HEK293T (cell line): ENCODE measurements around the gene UBXN4.

Experiments used
- BHLHE40 ChIP-seq: fragments of 450-650 bp; IDR thresholded peaks from 2 replicates; pipeline ENCODE4 v1.6.1; 2016; ENCODE audit warnings: mild to moderate bottlenecking, moderate library complexity, borderline replicate concordance
- FOXA1 ChIP-seq: fragments of 450-650 bp; IDR thresholded peaks from 2 replicates; pipeline ENCODE4 v1.6.1; 2016; ENCODE audit warnings: mild to moderate bottlenecking
- FOXK2 ChIP-seq: fragments of 450-650 bp; IDR thresholded peaks from 2 replicates; pipeline ENCODE4 v1.6.1; 2016; ENCODE audit warnings: mild to moderate bottlenecking
- FOXM1 ChIP-seq: fragments of 450-650 bp; IDR thresholded peaks from 2 replicates; pipeline ENCODE4 v1.6.1; 2017; ENCODE audit warnings: mild to moderate bottlenecking, borderline replicate concordance
- HDGF ChIP-seq: fragments of 450-650 bp; IDR thresholded peaks from 2 replicates; pipeline ENCODE4 v1.6.1; 2017; ENCODE audit warnings: antibody characterized with exemption, borderline replicate concordance
- L3MBTL2 ChIP-seq: fragments of 450-650 bp; conservative IDR thresholded peaks from 2 replicates; pipeline ENCODE4 v1.6.1; 2016; ENCODE audit warnings: mild to moderate bottlenecking
- LEF1 ChIP-seq: fragments of 450-650 bp; IDR thresholded peaks from 2 replicates; pipeline ENCODE4 v1.6.1; 2017; ENCODE audit warnings: mild to moderate bottlenecking, borderline replicate concordance
- NFRKB ChIP-seq: fragments of 450-650 bp; IDR thresholded peaks from 2 replicates; pipeline ENCODE4 v1.6.1; 2016; ENCODE audit warnings: mild to moderate bottlenecking, moderate library complexity
- SP1 ChIP-seq: fragments of 450-650 bp; IDR thresholded peaks from 2 replicates; pipeline ENCODE4 v1.6.1; 2017
- SUZ12 ChIP-seq: fragments of 450-650 bp; IDR thresholded peaks from 2 replicates; pipeline ENCODE4 v1.6.1; 2016; ENCODE audit warnings: mild to moderate bottlenecking
- ZNF384 ChIP-seq: fragments of 450-650 bp; IDR thresholded peaks from 2 replicates; pipeline ENCODE4 v1.6.1; 2016
- TF ChIP-seq, protein P1 (sequence below): fragments of 450-650 bp; IDR thresholded peaks from 2 replicates; pipeline ENCODE4 v1.6.1; 2016

DNA sequence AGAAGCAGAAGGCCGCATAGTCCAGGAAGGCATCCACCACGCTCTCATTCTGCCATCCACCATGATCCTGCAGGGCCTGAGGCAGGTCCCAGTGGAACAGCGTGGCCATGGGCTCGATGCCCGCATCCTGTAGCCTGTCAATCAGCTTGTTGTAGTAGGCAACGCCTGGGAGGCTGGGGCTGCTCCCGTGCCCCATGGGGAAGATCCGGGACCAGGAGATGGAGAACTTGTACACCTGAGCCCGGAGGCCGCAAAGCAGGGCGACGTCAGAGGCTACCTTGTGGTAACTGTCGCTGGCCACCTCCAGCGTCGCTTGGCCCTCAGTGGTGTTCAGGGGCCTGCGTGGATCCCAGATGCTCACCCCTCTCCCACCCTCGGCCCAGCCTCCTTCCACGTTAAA lies 75.8 kb downstream of the UBXN4 start:
- TF ChIP-seq, protein P1, sequence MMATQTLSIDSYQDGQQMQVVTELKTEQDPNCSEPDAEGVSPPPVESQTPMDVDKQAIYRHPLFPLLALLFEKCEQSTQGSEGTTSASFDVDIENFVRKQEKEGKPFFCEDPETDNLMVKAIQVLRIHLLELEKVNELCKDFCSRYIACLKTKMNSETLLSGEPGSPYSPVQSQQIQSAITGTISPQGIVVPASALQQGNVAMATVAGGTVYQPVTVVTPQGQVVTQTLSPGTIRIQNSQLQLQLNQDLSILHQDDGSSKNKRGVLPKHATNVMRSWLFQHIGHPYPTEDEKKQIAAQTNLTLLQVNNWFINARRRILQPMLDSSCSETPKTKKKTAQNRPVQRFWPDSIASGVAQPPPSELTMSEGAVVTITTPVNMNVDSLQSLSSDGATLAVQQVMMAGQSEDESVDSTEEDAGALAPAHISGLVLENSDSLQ, result no peak
- TF ChIP-seq SP1 (no peak), BHLHE40 (no peak), LEF1 (no peak), SUZ12 (no peak), HDGF (no peak), ZNF384 (no peak), L3MBTL2 (no peak), FOXM1 (no peak), FOXK2 (no peak), FOXA1 (no peak), NFRKB (no peak)
